HS-27A (cell line): ENCODE data around the gene HUNK.
"Not testable (repeated sequence)": the region's sequence is repeated elsewhere in the genome, so short reads cannot be mapped to it uniquely, and the experiment has no call there.

Experiments
- DNase-seq: peaks from one replicate; pipeline ENCODE4 v3.0.0-alpha.2; 2012; ENCODE audit warnings: low read depth, missing footprints

Gene HUNK

DNA sequence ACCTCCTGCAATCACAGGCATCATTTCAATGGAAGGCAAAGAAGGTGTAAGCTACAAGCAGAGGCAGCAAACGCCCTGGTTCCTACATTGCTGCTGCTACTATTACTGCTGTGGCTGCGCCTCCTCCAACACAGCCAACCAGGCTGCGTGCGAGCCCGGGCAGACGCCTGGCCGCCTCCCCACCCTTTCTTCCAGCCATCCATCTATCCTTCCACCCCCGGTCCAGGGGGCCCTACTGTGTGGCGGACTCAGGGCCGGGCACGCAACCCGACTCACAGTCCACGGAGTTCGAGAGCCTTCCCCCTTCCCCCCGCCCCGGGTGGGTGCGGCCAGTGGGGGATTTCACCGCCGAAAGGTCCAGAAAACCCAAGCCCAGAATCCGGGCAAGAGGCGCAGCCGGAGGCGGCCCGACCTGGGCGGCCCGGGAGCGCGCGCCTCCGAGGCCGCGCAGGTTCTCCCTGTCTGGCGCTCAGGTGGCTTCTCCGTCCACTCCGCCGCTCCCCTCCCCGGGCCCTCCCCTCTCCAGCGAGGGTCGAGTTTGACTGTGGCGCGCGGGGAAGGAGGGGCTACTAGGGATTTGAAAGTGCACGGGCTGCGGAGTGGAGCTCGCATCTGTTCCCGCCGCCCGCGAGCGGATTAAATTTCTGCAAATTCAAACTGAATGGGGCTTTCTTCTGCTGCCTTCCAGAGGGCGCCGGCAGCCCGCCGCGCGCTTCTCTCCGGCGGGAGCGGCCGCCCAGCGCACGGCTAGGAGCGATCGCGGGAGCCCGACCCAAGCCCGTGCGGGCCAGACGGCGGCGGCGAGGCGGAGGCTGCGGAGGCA lies at the start of gene HUNK:
Gene HUNK (plus strand): TSS at position 569 of the 823 bp plus-strand sequence. CDS start 655 bp downstream, outside the sequence.
- DNase-seq: no peak

- no peak for DNase-seq
These were observed 42.9 kb upstream of the HUNK start for GRCh38 chr21:31829736-31830472.

GRCh38 chr21:31830701-31831100 lies 42.1 kb upstream of the HUNK start:
- DNase-seq: no peak

GRCh38 chr21:31837041-31837440 lies 35.8 kb upstream of the HUNK start:
- DNase-seq: no peak

- DNase-seq: no peak
These were observed 35.0 kb upstream of the HUNK start for GRCh38 chr21:31837618-31838390.

GRCh38 chr21:31838586-31839355 lies 34.0 kb upstream of the HUNK start:
- DNase-seq: no peak

DNA sequence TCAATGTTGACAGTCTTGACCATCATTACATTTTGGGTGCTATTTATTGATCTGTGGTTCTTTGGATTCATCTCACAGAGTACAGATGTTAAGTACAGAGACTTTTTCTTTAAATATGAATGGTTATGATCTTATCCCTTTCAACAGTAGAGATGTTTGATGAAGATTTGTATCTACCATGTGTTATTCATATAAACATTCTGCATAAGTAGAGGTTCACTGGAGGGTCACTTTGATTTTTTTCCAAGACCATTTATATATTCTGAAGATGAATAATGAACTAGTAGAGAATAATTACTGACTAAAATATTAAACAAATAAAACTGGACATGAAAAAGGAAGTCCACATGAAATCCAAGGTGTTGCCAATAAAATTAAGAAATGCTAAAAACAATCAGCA lies 28.6 kb upstream of the HUNK start:
- no peak for DNase-seq

DNA sequence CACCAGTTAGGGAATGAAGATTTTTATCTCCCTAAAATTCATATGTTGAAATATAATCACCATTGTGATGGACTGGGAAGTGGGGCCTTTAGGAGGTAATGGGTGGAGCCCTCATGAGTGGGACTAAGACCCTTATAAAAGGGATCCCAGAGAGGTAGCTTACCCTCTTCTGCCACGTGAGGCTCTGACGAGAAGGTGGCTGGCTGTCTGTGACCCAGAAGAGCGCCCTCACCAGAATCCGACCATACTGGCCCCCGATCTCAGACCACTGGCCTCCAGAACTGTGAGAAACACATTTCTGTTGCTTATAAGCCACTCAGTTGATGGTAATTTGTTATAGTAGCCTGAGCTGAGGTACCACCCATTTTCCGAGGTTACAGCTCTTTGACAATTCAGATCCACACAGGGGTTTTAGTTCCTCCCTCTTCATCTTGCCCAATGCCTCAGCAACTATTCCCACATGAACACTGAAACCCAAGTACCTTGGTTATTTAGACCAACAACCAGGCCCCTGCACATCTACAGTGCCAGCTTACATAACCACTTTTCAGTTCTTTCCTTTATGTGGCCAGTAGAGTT lies 27.6 kb upstream of the HUNK start:
- no peak for DNase-seq

DNA sequence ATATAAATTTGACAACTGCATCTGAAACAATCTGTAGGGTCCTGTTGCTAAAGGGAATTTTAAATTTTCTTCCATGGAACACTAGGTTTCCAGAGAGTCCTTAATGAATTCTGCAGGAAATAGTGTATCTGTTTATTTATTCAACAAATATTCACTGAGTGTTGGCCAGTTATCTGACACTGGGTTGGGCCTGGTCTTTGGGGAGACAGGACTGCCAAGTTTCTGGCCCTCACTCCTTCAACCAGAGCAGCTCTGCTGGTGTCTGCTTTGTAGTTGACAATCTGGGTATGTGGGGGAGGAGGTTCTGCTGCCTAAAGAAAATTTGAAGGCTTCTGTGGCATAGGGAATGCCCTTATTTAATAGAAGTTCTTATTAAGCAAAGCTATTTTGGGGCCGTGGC lies 26.1 kb upstream of the HUNK start:
- no peak for DNase-seq

DNA sequence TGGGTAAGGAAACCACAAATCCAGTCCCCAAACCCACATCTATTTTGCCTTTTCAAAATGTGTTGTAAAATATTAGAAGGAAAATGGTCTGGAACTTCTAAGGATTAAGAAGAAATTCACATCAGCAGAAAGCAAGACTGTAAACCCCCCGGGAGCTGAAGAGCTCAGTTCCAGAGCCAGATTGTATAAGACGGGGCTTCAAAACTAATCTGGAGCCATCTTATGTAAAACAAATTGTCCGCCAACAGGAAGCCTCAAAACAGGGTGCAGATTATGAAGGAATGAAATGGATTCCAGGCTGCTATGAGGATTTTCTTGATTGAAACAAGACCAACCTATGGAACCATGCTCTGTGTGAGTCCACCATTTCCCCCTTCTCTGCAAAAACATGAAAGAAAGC lies 25.1 kb upstream of the HUNK start:
- no peak for DNase-seq

DNA sequence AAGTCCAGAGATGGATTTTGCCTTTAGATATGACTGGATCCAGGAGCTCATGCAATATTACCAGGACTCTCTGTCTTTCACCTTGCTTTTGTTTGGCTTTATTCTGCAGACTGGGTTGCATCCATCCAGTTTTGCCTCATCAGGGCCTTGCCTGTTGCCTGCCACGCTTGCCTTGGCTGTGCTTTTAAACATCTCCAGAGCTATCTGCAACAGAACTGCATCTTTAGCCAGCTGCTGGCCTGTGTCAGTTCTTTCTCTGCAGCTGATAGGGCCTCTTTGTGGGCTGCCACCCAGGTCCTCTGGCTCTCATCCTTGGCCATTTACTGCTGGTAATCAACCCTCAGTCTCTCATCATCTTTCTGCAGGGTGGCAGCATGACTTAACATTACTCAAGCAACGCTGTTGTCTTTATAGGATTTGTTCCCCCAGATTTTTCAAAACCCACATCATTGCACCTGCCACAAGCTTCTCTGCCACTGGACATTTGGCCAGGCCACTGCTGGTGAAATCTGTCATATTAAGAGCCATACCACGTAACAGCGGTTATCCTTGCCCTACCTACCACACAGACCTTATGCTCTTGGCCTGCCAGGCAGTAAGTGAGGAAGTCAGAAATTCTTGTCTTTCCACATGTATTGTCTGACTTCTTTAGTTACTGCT lies 24.4 kb upstream of the HUNK start:
- no peak for DNase-seq

- no peak for DNase-seq
These were observed 21.9 kb upstream of the HUNK start for GRCh38 chr21:31850886-31851285.

GRCh38 chr21:31855180-31855579 lies 17.6 kb upstream of the HUNK start:
- no peak for DNase-seq

DNA sequence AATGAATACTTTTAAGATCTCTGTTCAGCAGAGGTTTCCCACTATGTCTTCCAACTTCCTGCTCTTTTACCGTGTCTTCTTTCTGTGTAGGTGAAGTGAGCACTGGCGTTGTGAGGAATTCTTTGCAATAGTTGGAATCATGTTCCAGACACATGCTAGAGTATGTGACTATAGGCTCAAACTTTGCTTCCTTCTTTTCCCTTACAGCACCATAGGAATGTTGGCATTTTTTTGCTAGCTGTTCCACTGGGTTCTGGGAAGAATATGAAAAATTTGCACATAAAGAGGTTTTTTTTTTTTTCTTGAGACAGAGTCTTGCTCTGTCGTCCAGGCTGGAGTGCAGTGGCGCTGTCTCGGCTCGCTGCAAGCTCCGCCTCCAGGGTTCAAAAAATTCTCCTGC lies 15.7 kb upstream of the HUNK start:
- no peak for DNase-seq

DNA sequence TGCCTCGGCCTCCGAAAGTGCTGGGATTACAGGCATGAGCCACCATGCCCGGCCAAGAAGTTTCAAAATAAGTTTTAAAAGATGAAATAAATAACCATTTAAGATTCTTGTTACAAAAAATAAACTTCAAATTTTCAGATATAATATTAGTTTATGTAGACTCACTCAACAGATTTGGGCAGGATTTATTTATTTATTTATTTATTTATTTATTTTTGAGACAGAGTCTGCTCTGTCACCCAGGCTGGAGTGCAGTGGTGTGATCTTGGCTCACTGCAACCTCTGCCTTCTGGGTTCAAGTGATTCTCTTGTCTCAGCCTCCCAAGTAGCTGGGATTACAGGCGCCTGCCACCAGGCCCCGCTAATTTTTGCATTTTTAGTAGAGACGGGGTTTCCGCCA lies 15.2 kb upstream of the HUNK start:
- DNase-seq: not testable (repeated sequence)

- DNase-seq: no peak
These were observed 12.0 kb upstream of the HUNK start for GRCh38 chr21:31860851-31861250.

GRCh38 chr21:31862078-31862477 lies 10.7 kb upstream of the HUNK start:
- DNase-seq: no peak

DNA sequence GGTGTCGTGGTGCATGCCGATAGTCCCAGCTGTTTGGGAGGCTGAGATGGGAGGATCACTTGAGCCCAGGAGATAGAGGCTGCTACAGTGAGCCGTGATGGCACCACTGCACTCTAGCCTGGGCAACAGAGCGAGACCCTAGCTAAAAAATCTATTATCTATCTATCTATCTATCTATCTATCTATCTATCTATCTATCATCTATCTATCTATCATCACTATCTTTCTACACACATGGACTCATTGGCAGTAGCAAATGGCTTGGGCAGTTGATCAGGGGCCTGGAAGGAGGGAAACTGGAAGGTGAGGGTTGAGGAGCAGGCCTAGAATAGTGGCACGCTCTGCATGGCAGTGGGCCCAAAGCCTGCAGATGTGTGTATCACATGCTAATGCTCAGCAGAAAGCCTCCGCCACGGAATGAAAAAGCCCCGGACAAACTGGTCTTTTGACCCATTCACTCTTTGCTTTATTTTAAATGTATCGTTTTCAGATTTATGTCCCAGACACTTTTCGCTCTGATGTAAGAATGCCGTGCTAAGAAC lies 7.3 kb upstream of the HUNK start:
- no peak for DNase-seq

DNA sequence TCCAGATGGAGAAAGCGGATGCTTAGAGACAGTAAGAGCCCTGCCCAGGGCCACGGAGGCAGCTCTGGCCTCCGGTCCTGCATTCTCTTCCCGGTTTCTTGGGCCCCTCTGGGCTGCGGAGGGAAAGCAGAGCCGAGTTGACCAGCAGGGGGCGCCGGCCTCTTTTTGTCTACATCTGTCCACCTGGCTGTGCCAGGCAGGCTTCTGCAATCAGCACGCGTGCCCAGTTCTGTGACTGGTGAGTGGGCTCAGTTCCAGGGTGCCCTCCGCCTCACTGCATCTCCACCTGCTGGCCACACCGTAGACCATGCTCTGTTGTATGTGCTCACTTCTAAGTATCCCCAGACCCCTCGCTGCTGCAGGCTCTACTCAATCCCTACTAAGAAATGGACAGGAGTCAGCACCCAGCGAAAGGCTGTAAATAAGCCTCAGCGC lies 6.7 kb upstream of the HUNK start:
- peak; percentile 9 for DNase-seq

GRCh38 chr21:31869750-31870149 lies 3.1 kb upstream of the HUNK start:
- DNase-seq: no peak
